Endothelial cell (in vitro differentiated cells): ENCODE data around the gene NARF. TPM values are rescaled to one million over a fixed set of nuclear protein-coding genes. Genes with fewer than 3 reads are reported as not detected.

Source experiments
- DNase-seq: peaks from one replicate; pipeline ENCODE4 v3.0.0; 2021; ENCODE audit warnings: low spot score
- H3K27ac Mint-ChIP-seq: one replicate; pipeline ENCODE4 v1.8.0; 2021; ENCODE audit warnings: mixed read lengths, inconsistent platforms; ENCODE audit not compliant: unreplicated experiment
- H3K27me3 Mint-ChIP-seq: one replicate; pipeline ENCODE4 v1.8.0; 2021; ENCODE audit warnings: mild to moderate bottlenecking, moderate library complexity, mixed read lengths, inconsistent platforms; ENCODE audit not compliant: unreplicated experiment
- H3K36me3 Mint-ChIP-seq: one replicate; pipeline ENCODE4 v1.8.0; 2021; ENCODE audit warnings: mild to moderate bottlenecking, low read depth, mixed read lengths, inconsistent platforms; ENCODE audit not compliant: unreplicated experiment
- H3K4me1 Mint-ChIP-seq: one replicate; pipeline ENCODE4 v1.8.0; 2021; ENCODE audit warnings: mild to moderate bottlenecking, mixed read lengths, inconsistent platforms; ENCODE audit not compliant: unreplicated experiment
- H3K4me3 Mint-ChIP-seq: one replicate; pipeline ENCODE4 v1.8.0; 2021; ENCODE audit warnings: mild to moderate bottlenecking, mixed read lengths, inconsistent platforms; ENCODE audit not compliant: unreplicated experiment
- H3K9me3 Mint-ChIP-seq: one replicate; pipeline ENCODE4 v1.8.0; 2021; ENCODE audit warnings: mixed read lengths, inconsistent platforms; ENCODE audit not compliant: unreplicated experiment
- total RNA-seq: library from RNA; stranded (reverse); fragmentation: NEBNext Ultra II Directional; extraction: Animal tissue kit (Norgen Biotek cat#: 25700); gene quantifications from one replicate; pipeline ENCODE4 v1.2.1, GENCODE V29; 2021; ENCODE audit not compliant: unreplicated experiment
- TF ChIP-seq, protein P1 (sequence below): fragments of 200-600 bp; sonication (generic); IDR thresholded peaks from one replicate; pipeline ENCODE4 v1.5.0; 2021; ENCODE audit warnings: antibody characterized with exemption; ENCODE audit not compliant: unreplicated experiment

NARF gene
- total RNA-seq, 1 donor from 2014 or later, result 88.7 TPM

DNA sequence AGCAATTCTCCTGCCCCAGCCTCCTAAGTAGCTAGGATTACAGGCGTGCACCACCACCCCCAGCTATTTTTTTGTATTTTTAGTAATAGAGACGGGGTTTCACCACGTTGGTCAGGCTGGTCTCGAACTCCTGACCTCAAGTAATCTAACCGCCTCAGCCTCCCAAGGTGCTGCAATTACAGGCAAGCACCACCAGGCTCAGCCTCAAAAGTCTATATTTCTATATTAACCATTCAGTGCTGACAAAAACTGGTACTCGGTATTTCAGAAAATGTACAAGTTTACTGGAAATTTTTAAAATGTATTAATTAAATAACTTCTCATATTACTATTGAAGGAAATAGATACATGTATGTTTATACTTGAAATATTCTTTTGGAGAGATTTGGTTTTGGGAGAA, 41.8 kb upstream of the NARF start:
- Mint-ChIP-seq H3K27me3 (peaks cover 1% of the 10 kb centered on the region), H3K4me1 (no peaks in the 10 kb centered on the region), H3K4me3 (no peak overlapping the region), H3K36me3 (peaks cover 9% of the 10 kb centered on the region), H3K9me3 (no peaks in the 10 kb centered on the region), H3K27ac (no peak overlapping the region)
- DNase-seq, result no peak
- TF ChIP-seq, protein P1, sequence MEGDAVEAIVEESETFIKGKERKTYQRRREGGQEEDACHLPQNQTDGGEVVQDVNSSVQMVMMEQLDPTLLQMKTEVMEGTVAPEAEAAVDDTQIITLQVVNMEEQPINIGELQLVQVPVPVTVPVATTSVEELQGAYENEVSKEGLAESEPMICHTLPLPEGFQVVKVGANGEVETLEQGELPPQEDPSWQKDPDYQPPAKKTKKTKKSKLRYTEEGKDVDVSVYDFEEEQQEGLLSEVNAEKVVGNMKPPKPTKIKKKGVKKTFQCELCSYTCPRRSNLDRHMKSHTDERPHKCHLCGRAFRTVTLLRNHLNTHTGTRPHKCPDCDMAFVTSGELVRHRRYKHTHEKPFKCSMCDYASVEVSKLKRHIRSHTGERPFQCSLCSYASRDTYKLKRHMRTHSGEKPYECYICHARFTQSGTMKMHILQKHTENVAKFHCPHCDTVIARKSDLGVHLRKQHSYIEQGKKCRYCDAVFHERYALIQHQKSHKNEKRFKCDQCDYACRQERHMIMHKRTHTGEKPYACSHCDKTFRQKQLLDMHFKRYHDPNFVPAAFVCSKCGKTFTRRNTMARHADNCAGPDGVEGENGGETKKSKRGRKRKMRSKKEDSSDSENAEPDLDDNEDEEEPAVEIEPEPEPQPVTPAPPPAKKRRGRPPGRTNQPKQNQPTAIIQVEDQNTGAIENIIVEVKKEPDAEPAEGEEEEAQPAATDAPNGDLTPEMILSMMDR, result peak; percentile 49

DNA sequence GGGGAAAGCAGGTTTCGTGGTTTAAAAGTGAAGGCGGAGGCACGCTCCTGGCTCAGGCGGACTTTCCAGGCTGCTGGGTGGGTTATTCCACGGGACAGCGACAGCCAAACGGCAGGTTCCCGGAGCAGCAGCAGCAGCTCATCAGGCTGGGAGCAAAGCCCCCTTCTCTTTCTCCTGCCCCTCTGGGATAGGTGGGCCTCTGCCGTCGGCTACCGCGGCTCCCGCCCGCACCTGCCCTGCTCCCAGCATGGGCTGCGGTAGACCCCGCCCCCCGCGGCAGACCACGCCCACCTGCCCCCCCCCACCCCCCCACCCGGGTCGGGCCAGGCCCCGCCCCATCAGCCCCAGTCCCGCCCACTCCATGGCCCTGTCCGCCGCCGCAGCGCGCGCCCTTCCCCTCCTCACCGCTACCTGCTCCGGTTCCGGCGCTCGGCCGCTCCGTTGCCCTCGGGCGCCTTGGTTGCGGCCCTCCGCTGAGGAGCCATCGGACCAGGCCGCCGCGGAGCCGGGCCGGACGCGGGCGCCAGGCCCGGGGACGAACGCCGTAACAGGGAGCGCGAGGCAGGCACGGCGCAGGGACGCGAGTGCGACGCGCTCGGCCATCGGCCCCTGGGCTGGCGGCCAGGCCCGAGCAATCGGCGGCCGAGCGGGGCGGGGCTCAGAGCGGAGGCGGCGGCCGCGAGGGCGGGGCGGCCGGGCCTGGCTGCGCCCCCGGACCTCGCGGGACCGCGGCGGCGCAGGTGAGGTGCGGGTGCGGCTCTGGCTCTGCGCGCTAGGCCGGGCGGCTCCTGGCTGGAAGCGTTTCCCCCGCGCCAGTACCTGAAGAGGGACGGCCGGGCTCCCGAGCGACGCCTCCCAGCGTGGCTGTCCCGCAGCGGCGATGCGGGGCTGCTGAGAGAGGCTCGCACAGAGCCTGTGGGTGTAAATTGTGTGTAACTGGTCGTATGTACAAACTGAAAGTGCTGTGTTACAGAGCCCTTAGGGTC, 40.2 kb upstream of the NARF start, which contains the start of the genes HEXD and OGFOD3:
TSS of gene HEXD (plus strand) at position 347 of the 986 bp plus-strand sequence. CDS start 1,453 bp downstream, outside the sequence.
TSS of gene OGFOD3 (minus strand) at position 586 of the 986 bp plus-strand sequence. CDS start at position 485, 101 bp downstream.
- TF ChIP-seq, protein P1, result no peak
- Mint-ChIP-seq H3K4me1 (no peaks in the 10 kb centered on the region), H3K9me3 (peaks cover 4% of the 10 kb centered on the region), H3K4me3 (peak within 1 kb of the TSS; percentile 89), H3K27me3 (peaks cover 1% of the 10 kb centered on the region), H3K36me3 (peaks cover 22% of the 10 kb centered on the region), H3K27ac (no peak within 1 kb of the TSS)
- DNase-seq, result peak; percentile 84

DNA sequence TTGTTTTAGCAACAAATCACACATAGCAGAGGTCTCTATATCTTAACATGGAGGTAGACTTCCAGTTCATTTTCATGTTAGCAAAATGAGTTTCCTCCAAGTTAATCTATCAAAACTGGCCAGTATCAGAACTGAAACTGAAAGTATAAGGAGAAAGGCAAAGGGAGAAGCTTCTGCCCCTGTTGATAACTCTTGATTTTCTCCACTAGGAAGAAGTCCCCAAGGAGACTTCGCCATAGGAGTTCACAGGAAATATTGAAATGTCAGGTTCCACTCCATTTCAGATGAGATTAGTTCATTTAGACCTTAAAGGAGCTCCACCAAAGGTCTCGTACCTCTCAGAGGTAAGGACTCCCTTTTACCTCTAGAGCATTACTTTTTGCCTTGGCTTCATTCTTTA, 39.0 kb upstream of the NARF start:
- DNase-seq, result no peak
- Mint-ChIP-seq H3K27ac (no peak overlapping the region), H3K4me3 (peak overlapping the region; percentile 28), H3K36me3 (peaks cover 22% of the 10 kb centered on the region), H3K27me3 (peaks cover 2% of the 10 kb centered on the region), H3K9me3 (peaks cover 4% of the 10 kb centered on the region), H3K4me1 (no peaks in the 10 kb centered on the region)
- TF ChIP-seq, protein P1, result no peak

DNA sequence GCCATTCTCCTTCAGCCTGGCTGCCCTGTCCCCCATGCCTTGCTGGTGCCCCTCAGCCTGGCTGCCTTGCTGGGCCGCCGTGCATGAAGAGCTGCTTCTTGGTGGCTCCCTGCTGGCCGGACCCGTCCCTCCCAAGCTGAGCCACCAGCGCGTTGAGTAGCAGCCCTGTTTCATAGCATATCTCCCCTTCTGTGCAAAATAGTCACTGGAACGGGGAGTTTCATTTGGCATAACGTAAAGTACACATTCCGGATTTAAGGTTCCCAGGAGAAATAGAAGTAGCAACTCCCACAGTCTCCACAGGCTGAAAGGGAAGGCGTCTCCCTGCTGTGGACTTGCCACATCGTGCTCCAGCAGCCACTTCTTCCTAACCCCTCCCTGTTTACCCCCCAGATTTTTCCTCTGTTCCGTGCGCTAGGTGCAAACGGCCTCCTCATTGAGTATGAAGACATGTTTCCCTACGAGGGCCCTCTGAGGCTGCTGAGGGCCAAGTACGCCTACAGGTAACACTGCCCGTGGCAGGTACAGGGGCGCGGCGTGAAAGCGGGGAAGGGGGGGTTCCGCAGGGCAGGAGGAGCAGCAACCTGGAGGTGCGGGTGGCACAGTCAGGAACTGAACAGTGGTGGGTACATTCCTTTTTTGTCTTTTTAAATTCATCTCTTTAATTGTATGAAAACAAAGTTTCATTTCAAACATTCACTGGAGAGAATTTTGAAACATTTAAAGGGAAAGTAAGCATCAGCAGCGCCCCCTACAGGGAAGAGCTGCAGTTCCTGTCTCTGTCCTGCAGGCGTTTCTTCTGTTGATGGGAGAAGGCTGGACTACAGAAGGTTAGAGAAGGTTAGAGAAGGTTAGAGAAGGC, 34.3 kb upstream of the NARF start:
- peaks cover 8% of the 10 kb centered on the region for H3K4me1 Mint-ChIP-seq
- peaks cover 22% of the 10 kb centered on the region for H3K36me3 Mint-ChIP-seq
- peaks cover 4% of the 10 kb centered on the region for H3K27me3 Mint-ChIP-seq
- TF ChIP-seq, protein P1, result peak; percentile 62
- H3K27ac Mint-ChIP-seq, result peak overlapping the region; percentile 17
- peaks cover 4% of the 10 kb centered on the region for H3K9me3 Mint-ChIP-seq
- H3K4me3 Mint-ChIP-seq, result no peak overlapping the region
- peak; percentile 33 for DNase-seq
